Smooth muscle cell (in vitro differentiated cells): ENCODE data around the gene SCO2. TPM values are rescaled to one million over a fixed set of nuclear protein-coding genes. Genes with fewer than 3 reads are reported as not detected.

ENCODE experiments used
- DNase-seq: peaks from one replicate; lab custom pipeline; 2025; ENCODE audit not compliant: unreplicated experiment; lab: John Stamatoyannopoulos, UW
- H2AFZ ChIP-seq: fragments of 200-600 bp; sonication (generic); 2 replicates; pipeline ENCODE4 v1.6.0; 2016; ENCODE audit warnings: antibody characterized with exemption, low read depth, mild to moderate bottlenecking
- H3F3A ChIP-seq: fragments of 200-600 bp; sonication (generic); 2 replicates; pipeline ENCODE4 v1.6.0; 2017; ENCODE audit warnings: antibody characterized with exemption, low read depth
- H3K27ac ChIP-seq: fragments of 200-600 bp; sonication (generic); 2 replicates; pipeline ENCODE4 v1.5.1; 2016; ENCODE audit warnings: low read depth, mild to moderate bottlenecking
- H3K27me3 ChIP-seq: fragments of 200-600 bp; sonication (generic); 2 replicates; pipeline ENCODE4 v1.6.1; 2016; ENCODE audit warnings: low read depth, mild to moderate bottlenecking
- H3K36me3 ChIP-seq: fragments of 200-600 bp; sonication (generic); 2 replicates; pipeline ENCODE4 v1.5.1; 2016; ENCODE audit warnings: low read depth
- H3K4me1 ChIP-seq: fragments of 200-600 bp; sonication (generic); 2 replicates; pipeline ENCODE4 v1.5.1; 2016; ENCODE audit warnings: low read depth
- H3K4me2 ChIP-seq: fragments of 200-600 bp; sonication (generic); 2 replicates; pipeline ENCODE4 v1.6.0; 2016; ENCODE audit warnings: mild to moderate bottlenecking
- H3K4me3 ChIP-seq: fragments of 200-600 bp; sonication (generic); 2 replicates; pipeline ENCODE4 v1.5.1; 2016; ENCODE audit warnings: mild to moderate bottlenecking
- H3K79me2 ChIP-seq: fragments of 200-600 bp; sonication (generic); 2 replicates; pipeline ENCODE4 v1.6.0; 2016; ENCODE audit warnings: low read depth, mild to moderate bottlenecking
- H3K9ac ChIP-seq: fragments of 200-600 bp; sonication (generic); 2 replicates; pipeline ENCODE4 v1.6.0; 2016; ENCODE audit warnings: low read depth
- H3K9me3 ChIP-seq: fragments of 200-600 bp; sonication (generic); replicated peaks from 2 replicates; pipeline ENCODE4 v1.5.1; 2016; ENCODE audit warnings: low read depth
- H4K20me1 ChIP-seq: fragments of 200-600 bp; sonication (generic); 2 replicates; pipeline ENCODE4 v1.6.0; 2016; ENCODE audit warnings: low read depth
- CTCF ChIP-seq: fragments of 200-600 bp; sonication (generic); IDR thresholded peaks from 2 replicates; pipeline ENCODE4 v1.5.1; 2017; ENCODE audit warnings: borderline replicate concordance, mild to moderate bottlenecking, antibody characterized with exemption; ENCODE audit not compliant: insufficient read depth, poor library complexity, severe bottlenecking
- whole genome bisulfite sequencing: methylation state at CpG from one replicate; pipeline ENCODE4 v1.1.7; 2016; ENCODE audit warnings: low lambda C conversion rate; 5-methylcytosine and 5-hydroxymethylcytosine counted together
- polyA plus RNA-seq: library from polyadenylated mRNA; unstranded; fragments of >200 nt; fragmentation: Nextera tagmentation; extraction: Ambion mirVana; gene quantifications from 2 replicates; pipeline ENCODE4 v1.2.1, GENCODE V29; 2016
- total RNA-seq: library from RNA; depleted of rRNA; stranded (reverse); fragments of >200 nt; gene quantifications from 2 replicates; pipeline ENCODE4 v1.2.3, GENCODE V29; 2014

SCO2 gene
- total and polyA plus RNA-seq, 2 experiments from 2014 or later: 1.5 to 22.6 TPM

GRCh38 chr22:50522806-50523438 is 2.5 kb downstream of the SCO2 start:
- Histone ChIP-seq H4K20me1 (peaks cover 19% of the 10 kb centered on the region), H3K27ac (no peak overlapping the region), H3K9ac (no peak overlapping the region), H3K27me3 (no peaks in the 10 kb centered on the region), H3K4me3 (no peak overlapping the region), H3K4me1 (no peaks in the 10 kb centered on the region), H3K9me3 (no peaks in the 10 kb centered on the region), H3K79me2 (peaks cover 10% of the 10 kb centered on the region), H3K36me3 (no peaks in the 10 kb centered on the region), H2AFZ (no peak overlapping the region), H3F3A (peaks cover 21% of the 10 kb centered on the region), H3K4me2 (no peak overlapping the region)
- 94% methylated on average over 22 of the region's 22 CpGs for WGBS
- TF ChIP-seq CTCF: no peak
- DNase-seq: no peak

- Histone ChIP-seq H3K4me2 (no peak overlapping the region), H4K20me1 (peaks cover 17% of the 10 kb centered on the region), H3K9me3 (no peaks in the 10 kb centered on the region), H3K36me3 (no peaks in the 10 kb centered on the region), H3K4me1 (no peaks in the 10 kb centered on the region), H3K4me3 (no peak overlapping the region), H3F3A (peaks cover 17% of the 10 kb centered on the region), H3K9ac (no peak overlapping the region), H2AFZ (no peak overlapping the region), H3K27ac (no peak overlapping the region), H3K79me2 (peaks cover 10% of the 10 kb centered on the region), H3K27me3 (no peaks in the 10 kb centered on the region)
- 92% methylated on average over 14 of the region's 15 CpGs for WGBS
- TF ChIP-seq CTCF: no peak
- no peak for DNase-seq
These were observed 3.1 kb downstream of the SCO2 start for GRCh38 chr22:50522208-50522805.

DNA sequence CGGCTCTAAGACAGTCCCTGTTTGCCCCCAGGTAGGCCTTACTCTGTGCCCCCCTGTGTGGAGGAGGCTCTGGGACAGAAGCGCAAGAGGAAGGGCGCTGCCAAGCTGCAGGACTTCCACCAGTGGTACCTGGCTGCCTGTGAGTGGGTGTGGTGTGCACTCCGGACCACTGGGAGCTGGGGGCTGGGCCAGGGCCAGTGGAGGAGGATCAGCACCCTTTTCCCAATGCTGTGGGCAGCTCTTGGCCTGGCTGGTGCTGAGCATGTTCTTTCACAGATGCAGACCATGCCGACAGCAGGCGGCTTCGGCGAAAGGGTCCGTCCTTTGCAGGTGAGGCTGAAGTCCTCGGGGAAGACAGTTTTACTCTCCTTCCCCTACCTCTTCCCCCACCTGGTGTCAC is 3.7 kb downstream of the SCO2 start:
- H3K27me3 ChIP-seq: no peaks in the 10 kb centered on the region
- no peak for DNase-seq
- H3K79me2 ChIP-seq: peaks cover 10% of the 10 kb centered on the region
- H3K4me3 ChIP-seq: no peak overlapping the region
- no peak overlapping the region for H2AFZ ChIP-seq
- H4K20me1 ChIP-seq: peaks cover 17% of the 10 kb centered on the region
- no peaks in the 10 kb centered on the region for H3K9me3 ChIP-seq
- no peak for TF ChIP-seq CTCF
- no peak overlapping the region for H3K4me2 ChIP-seq
- no peaks in the 10 kb centered on the region for H3K36me3 ChIP-seq
- WGBS: 97% methylated on average over 10 of the region's 10 CpGs
- H3F3A ChIP-seq: peaks cover 11% of the 10 kb centered on the region
- no peaks in the 10 kb centered on the region for H3K4me1 ChIP-seq
- H3K27ac ChIP-seq: no peak overlapping the region
- no peak overlapping the region for H3K9ac ChIP-seq
